Fibroblast of lung (primary cell): Measurements from ENCODE around the gene WSB1.
"Not testable (repeated sequence)": the region's sequence is repeated elsewhere in the genome, so short reads cannot be mapped to it uniquely, and the experiment has no call there.

Source experiments
- CTCF ChIP-seq, 2 donors: IDR thresholded peaks in 1 of 2; conservative IDR thresholded peaks in 1 of 2; 1 replicate in 1 of 2; 2 replicates in 1 of 2; pipeline ENCODE4 v1.5.1; 2011 to 2012; ENCODE audit warnings: low read length in 2 of 2, control low read depth in 1 of 2, inconsistent platforms in 1 of 2, low read depth in 1 of 2, mild to moderate bottlenecking in 1 of 2
- EZH2 ChIP-seq: IDR thresholded peaks from 2 replicates; pipeline ENCODE4 v1.5.1; 2012; ENCODE audit warnings: low read length, control low read depth, mild to moderate bottlenecking; ENCODE audit errors: missing control alignments

- not testable (repeated sequence) for TF ChIP-seq CTCF (conservative IDR thresholded peaks at IDR 0.05 in 1 of 2, IDR thresholded peaks at IDR 0.05 in 1 of 2; ENCODE audit: low read depth in 1 of 2, low read length in 2 of 2); EZH2
Measured at GRCh38 chr17:27254802-27255201, 39.1 kb upstream of the WSB1 start.
